Duodenal mucosa (tissue), 2 donors: ENCODE data around the gene PHYHIPL.

Experiments
- H3K27ac ChIP-seq: one replicate; pipeline ENCODE4 v1.7.0; 2013; ENCODE audit warnings: low read depth, low read length
- H3K27me3 ChIP-seq, 2 donors: one replicate each; pipeline ENCODE4 v1.7.0; 2013; ENCODE audit warnings: low read length in 2 of 2, control low read depth in 1 of 2; ENCODE audit not compliant: insufficient read depth in 2 of 2, control insufficient read depth in 1 of 2
- H3K36me3 ChIP-seq, 2 donors: one replicate each; pipeline ENCODE4 v1.7.0; 2013; ENCODE audit warnings: low read length in 2 of 2, control low read depth in 1 of 2; ENCODE audit not compliant: insufficient read depth in 2 of 2, control insufficient read depth in 1 of 2
- H3K4me1 ChIP-seq, 2 donors: one replicate each; pipeline ENCODE4 v1.7.0; 2013; ENCODE audit warnings: low read length in 2 of 2, control low read depth in 1 of 2; ENCODE audit not compliant: insufficient read depth in 2 of 2, control insufficient read depth in 1 of 2
- H3K4me3 ChIP-seq, 2 donors: one replicate each; pipeline ENCODE4 v1.7.0; 2013; ENCODE audit warnings: low read length in 2 of 2, low read depth in 1 of 2
- H3K9ac ChIP-seq, 2 donors: one replicate each; pipeline ENCODE4 v1.7.0; 2013; ENCODE audit warnings: low read length in 2 of 2, low read depth in 1 of 2
- H3K9me3 ChIP-seq, 2 donors: one replicate each; pipeline ENCODE4 v1.7.0; 2013; ENCODE audit warnings: low read length in 2 of 2, control low read depth in 1 of 2; ENCODE audit not compliant: control insufficient read depth in 1 of 2

PHYHIPL gene

DNA sequence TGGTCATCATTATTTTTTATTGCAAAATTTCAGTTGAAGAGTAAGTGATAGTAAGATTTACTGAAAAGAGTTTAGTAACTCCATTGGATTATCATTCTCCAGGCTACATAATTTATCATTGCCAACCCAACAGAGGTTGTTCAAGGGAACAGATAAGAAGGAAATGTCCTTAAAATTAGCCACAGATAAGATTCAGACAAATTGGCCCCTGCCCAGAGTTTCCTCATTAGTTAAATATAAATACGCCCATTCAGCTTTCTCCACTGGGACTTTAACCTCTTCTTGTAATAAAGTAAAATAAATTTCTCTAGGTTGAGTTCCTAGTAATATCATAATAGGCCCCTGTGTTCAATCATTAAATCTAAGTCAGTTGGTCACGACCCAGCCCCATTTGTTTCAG, 27.7 kb upstream of the PHYHIPL start:
- Histone ChIP-seq H3K9me3 (no peaks in the 10 kb centered on the region), H3K4me1 (peaks cover 4 to 12% of the 10 kb centered on the region in 2 donors), H3K9ac (no peak overlapping the region), H3K27me3 (no peaks in the 10 kb centered on the region), H3K27ac (no peak overlapping the region), H3K4me3 (no peak overlapping the region), H3K36me3 (no peaks in the 10 kb centered on the region)

DNA sequence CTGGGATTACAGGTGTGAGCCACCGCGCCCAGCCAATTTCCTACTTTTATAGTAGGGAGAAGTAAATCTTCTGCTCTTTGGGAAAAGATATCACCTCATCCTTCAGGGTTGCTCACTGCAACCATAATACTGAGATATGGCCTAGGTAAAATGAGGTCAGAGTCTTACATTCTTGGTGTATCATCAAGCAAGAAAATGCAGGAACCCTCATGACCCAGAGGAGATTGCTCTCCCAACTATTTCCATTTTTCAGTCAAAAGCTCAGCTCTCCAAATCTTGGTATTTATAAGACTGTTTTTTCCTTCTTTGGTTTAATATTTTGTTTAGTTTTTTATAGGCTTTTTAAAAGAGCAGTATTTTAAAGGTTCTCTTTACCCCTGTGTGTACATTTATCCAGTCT, 20.9 kb upstream of the PHYHIPL start:
- Histone ChIP-seq H3K4me1 (no peaks in the 10 kb centered on the region), H3K9ac (no peak overlapping the region), H3K4me3 (no peak overlapping the region), H3K27ac (no peak overlapping the region), H3K27me3 (no peaks in the 10 kb centered on the region), H3K9me3 (no peaks in the 10 kb centered on the region), H3K36me3 (no peaks in the 10 kb centered on the region)

DNA sequence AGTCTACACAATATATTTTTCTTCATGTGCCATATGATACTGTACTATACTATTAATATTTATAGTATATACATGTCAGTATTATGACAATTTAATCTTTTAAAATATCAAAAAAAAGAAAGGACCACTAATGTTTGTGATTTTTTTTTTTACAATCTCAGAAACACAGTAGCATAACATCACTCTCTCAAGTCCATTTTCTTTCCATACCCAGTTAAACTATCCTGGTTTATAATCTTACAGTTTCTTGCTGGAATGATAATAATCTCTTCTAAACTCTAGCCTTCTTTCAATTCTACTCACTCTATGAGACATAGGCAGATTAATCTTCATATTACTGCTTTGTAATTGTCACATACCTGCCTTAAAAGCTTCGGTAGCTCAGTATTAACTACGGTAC, 8.9 kb upstream of the PHYHIPL start:
- no peak overlapping the region for H3K9ac ChIP-seq
- H3K27me3 ChIP-seq = no peaks in the 10 kb centered on the region
- no peaks in the 10 kb centered on the region for H3K36me3 ChIP-seq
- H3K27ac ChIP-seq = no peak overlapping the region
- no peaks in the 10 kb centered on the region for H3K9me3 ChIP-seq
- H3K4me3 ChIP-seq = no peak overlapping the region
- H3K4me1 ChIP-seq = peaks cover 0 to 7% of the 10 kb centered on the region in 2 donors

- no peaks in the 10 kb centered on the region for H3K9me3 ChIP-seq
- no peak overlapping the region for H3K27ac ChIP-seq
- peaks cover 0 to 3% of the 10 kb centered on the region in 2 donors for H3K27me3 ChIP-seq
- H3K36me3 ChIP-seq = no peaks in the 10 kb centered on the region
- H3K4me3 ChIP-seq = no peak overlapping the region
- H3K9ac ChIP-seq = no peak overlapping the region
- peaks cover 7 to 11% of the 10 kb centered on the region in 2 donors for H3K4me1 ChIP-seq
These were observed 3.9 kb upstream of the PHYHIPL start for GRCh38 chr10:59172567-59172966.

DNA sequence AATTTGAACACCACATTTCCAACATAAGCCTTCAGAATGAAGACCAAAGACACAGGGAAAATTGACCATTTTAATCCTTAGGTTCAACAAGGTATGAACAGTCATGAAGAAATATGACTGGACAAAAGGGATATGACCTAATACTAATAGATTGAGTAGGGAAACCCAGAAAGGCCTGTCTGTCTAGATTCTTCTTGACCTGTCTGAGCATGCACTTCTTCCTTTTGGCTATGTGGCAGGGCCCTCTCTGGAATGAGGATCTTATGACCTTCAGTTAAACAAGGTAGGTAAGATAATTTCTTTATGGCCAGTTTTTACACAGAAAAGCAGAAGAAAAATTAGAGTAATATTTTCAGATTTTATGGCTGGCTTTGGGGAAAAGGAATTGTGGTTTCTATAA, 3.0 kb upstream of the PHYHIPL start:
- Histone ChIP-seq H3K4me1 (peaks cover 7 to 11% of the 10 kb centered on the region in 2 donors), H3K27ac (no peak overlapping the region), H3K36me3 (no peaks in the 10 kb centered on the region), H3K4me3 (peak overlapping the region; percentile 19 to 32), H3K9me3 (no peaks in the 10 kb centered on the region), H3K27me3 (peaks cover 0 to 3% of the 10 kb centered on the region in 2 donors), H3K9ac (no peak overlapping the region)

DNA sequence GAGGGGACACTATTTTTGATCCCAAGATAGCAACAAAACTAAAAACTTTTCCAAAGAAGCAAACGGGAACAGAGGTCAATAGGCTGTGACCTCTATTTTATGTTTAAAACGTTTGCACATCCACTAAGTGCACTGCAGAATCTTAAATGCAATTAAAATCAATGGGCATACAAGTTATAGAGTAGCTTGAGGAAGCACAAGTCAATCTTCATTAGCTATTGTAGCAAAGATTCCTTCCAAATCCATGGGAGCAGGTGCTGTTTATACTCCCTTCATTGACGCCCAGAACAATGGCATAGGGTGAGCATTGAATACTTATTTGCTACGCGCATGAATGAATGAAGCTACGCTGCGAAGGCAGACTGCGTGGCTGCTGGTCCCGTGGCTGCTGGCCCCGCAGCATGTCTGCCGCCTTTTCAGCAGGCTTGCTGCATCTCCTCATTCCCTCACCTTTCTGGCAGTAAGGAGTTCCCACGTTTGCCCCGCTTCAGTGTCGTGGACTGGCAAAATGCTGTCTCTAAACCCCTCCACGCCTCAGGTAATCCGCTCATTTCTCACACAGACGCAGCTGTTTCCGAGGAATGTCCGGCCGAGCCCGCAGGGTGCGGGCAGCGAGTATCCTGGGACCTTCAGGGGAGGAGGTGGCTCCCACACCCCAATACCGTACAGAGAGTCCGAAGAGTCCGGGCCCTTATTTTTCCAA, 754 bp upstream of the PHYHIPL start:
- peak overlapping the region; percentile 5 for H3K27ac ChIP-seq
- peaks cover 0 to 3% of the 10 kb centered on the region in 2 donors for H3K27me3 ChIP-seq
- no peaks in the 10 kb centered on the region for H3K9me3 ChIP-seq
- H3K4me3 ChIP-seq = peak overlapping the region; percentile 75 to 93
- H3K9ac ChIP-seq = peak overlapping the region; percentile 64 to 83
- no peaks in the 10 kb centered on the region for H3K36me3 ChIP-seq
- H3K4me1 ChIP-seq = peaks cover 7 to 11% of the 10 kb centered on the region in 2 donors

- Histone ChIP-seq H3K4me3 (peak overlapping the region; percentile 75 to 93), H3K9me3 (no peaks in the 10 kb centered on the region), H3K4me1 (peaks cover under 1 to 19% of the 10 kb centered on the region in 2 donors), H3K27ac (peak overlapping the region; percentile 81), H3K27me3 (peaks cover 0 to 3% of the 10 kb centered on the region in 2 donors), H3K36me3 (no peaks in the 10 kb centered on the region), H3K9ac (peak overlapping the region; percentile 64 to 71)
These were observed 771 bp downstream of the PHYHIPL start for GRCh38 chr10:59177031-59177797.

GRCh38 chr10:59177836-59178235, 1.4 kb downstream of the PHYHIPL start:
- no peak overlapping the region for H3K9ac ChIP-seq
- H3K27me3 ChIP-seq = peaks cover 0 to 3% of the 10 kb centered on the region in 2 donors
- peak overlapping the region; percentile 75 to 93 for H3K4me3 ChIP-seq
- H3K36me3 ChIP-seq = no peaks in the 10 kb centered on the region
- H3K4me1 ChIP-seq = peaks cover 0 to 16% of the 10 kb centered on the region in 2 donors
- H3K9me3 ChIP-seq = no peaks in the 10 kb centered on the region
- peak overlapping the region; percentile 11 for H3K27ac ChIP-seq

GRCh38 chr10:59179068-59179467, 2.6 kb downstream of the PHYHIPL start:
- H3K27ac ChIP-seq = no peak overlapping the region
- peaks cover 0 to 7% of the 10 kb centered on the region in 2 donors for H3K4me1 ChIP-seq
- no peaks in the 10 kb centered on the region for H3K36me3 ChIP-seq
- peak overlapping the region; percentile 75 to 93 for H3K4me3 ChIP-seq
- no peaks in the 10 kb centered on the region for H3K9me3 ChIP-seq
- no peak overlapping the region for H3K9ac ChIP-seq
- H3K27me3 ChIP-seq = peaks cover 0 to 3% of the 10 kb centered on the region in 2 donors

DNA sequence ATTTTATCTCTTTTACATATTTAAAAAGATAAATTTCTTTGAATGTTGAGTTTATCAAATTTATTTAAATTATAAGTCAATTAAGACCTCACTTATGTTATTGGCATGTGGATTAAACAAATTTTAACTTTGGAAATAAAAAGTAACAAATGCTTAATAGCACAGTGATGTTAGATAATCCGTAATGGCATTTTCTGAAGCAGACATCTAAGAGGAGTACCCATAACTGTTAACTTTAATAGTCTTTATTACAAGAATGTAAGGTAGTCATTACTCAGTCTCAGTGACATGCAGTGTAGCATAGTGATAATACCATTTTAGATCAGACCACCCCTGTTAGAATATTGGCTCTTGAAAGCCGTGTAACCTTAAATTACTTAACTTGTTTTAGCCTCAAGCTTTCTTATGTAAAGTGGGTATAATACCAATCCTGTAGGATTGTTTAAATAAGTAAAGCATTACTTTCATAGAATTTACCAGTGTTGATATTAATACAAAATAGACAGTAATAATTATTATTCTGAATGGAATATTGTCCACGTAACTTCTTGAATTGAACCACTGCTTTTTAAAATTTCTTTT, 4.3 kb downstream of the PHYHIPL start:
- peaks cover 0 to 7% of the 10 kb centered on the region in 2 donors for H3K4me1 ChIP-seq
- no peak overlapping the region for H3K27ac ChIP-seq
- H3K36me3 ChIP-seq = no peaks in the 10 kb centered on the region
- H3K4me3 ChIP-seq = no peak overlapping the region
- peaks cover 0 to 3% of the 10 kb centered on the region in 2 donors for H3K27me3 ChIP-seq
- no peaks in the 10 kb centered on the region for H3K9me3 ChIP-seq
- no peak overlapping the region for H3K9ac ChIP-seq
